ENCODE results near the gene SKP2.
"Not testable (repeated sequence)": the region's sequence is repeated elsewhere in the genome, so short reads cannot be mapped to it uniquely, and the experiment has no call there.

The SKP2 gene

DNA sequence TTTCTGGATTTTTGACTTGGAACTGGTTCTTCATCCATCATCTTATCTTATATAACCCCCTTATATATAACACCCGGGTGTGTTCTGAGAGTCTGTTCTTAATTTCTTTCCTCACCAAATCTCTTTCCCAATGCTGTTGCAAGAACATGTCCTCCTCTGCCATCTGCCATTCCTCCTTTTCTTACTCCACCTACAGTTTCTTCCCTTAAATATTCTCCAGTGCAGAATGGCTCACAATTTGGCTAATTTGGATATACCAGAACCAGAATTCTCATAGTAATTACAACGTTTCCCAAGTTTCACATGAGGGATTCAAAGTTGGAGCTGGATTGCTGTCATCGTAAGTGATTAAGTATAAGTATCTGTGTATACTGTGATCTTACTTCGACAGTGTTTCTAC lies 28.0 kb downstream of the SKP2 start:
- Histone ChIP-seq H3K4me1 (peaks cover 14 to 27% (median 23%) of the 10 kb centered on the region in 10 experiments), H3K4me2 (no peak overlapping the region), H3K4me3 (no peak overlapping the region), H3K27ac (no peak overlapping the region), H3K9ac (no peak overlapping the region), H3K9me3 (replicated peaks in 1 of 11) (peaks cover 0 to 18% (median 6%) of the 10 kb centered on the region in 11 experiments; a peak in 8 of 22 replicates), H3K36me3 (peaks cover 59 to 91% (median 73%) of the 10 kb centered on the region in 11 experiments), H3K27me3 (no peaks in the 10 kb centered on the region), H4K20me1 (no peaks in the 10 kb centered on the region)
- TF ChIP-seq Cebpa-rat (IDR thresholded peaks at IDR 0.05): no peak

DNA sequence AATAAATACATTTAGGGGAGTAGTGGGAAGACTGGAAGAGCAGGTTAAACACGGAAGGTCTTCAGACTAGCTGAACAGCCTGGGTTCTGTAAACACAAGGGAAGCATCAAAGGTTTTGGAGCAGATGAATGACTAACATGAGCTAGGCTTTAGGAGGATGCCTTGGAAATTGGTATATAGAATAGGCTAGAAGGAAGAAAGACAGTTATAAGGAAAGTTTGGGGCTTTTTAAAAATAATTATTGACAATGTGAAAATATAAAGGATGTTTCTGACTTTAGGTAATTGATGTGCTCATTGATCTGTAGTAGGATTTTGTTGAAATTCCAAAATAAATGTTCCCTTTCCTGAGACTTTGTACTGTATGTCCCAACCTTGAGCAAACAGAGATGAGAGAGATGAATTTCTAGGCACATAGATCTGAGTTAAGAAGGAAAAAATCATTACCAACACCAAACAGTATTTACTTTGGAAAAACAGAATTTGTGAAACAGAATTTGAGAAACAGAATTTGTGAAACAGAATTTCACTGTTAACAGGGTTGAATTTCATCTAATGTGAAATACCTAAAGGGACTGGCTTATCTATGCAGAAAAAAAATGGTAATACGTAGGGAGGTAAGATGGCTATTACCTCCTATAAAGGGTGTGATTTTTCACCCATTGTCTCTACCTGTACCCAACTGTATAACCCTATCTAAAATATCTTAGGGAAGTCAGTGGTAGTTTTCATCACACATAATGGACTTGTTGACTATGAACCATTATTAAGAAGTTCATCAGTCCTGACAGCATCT lies 28.8 kb downstream of the SKP2 start:
- Histone ChIP-seq H3K9ac (no peak overlapping the region), H3K9me3 (replicated peaks in 1 of 11) (peaks cover 0 to 25% (median 7%) of the 10 kb centered on the region in 11 experiments; a peak in 8 of 22 replicates), H3K36me3 (peaks cover 56 to 83% (median 65%) of the 10 kb centered on the region in 11 experiments), H3K4me1 (peaks cover 14 to 27% (median 23%) of the 10 kb centered on the region in 10 experiments), H3K27me3 (no peaks in the 10 kb centered on the region), H4K20me1 (no peaks in the 10 kb centered on the region), H3K4me3 (no peak overlapping the region), H3K27ac (no peak overlapping the region), H3K4me2 (no peak overlapping the region)
- TF ChIP-seq Cebpa-rat (IDR thresholded peaks at IDR 0.05): no peak

GRCh38 chr5:36181774-36182173 lies 29.9 kb downstream of the SKP2 start:
- TF ChIP-seq Cebpa-rat (IDR thresholded peaks at IDR 0.05): no peak
- Histone ChIP-seq H3K9ac (no peak overlapping the region), H3K36me3 (peaks cover 53 to 80% (median 64%) of the 10 kb centered on the region in 11 experiments), H4K20me1 (no peaks in the 10 kb centered on the region), H3K27me3 (no peaks in the 10 kb centered on the region), H3K4me2 (no peak overlapping the region), H3K27ac (no peak overlapping the region), H3K4me1 (peaks cover 11 to 24% (median 21%) of the 10 kb centered on the region in 10 experiments), H3K9me3 (replicated peaks in 1 of 11) (peaks cover 0 to 25% (median 7%) of the 10 kb centered on the region in 11 experiments; a peak in 8 of 22 replicates), H3K4me3 (no peak overlapping the region)

- not testable (repeated sequence) for H3K4me2 ChIP-seq, H3K9ac ChIP-seq, H3K4me1 ChIP-seq, H3K27me3 ChIP-seq, H3K4me3 ChIP-seq, H3K27ac ChIP-seq, H4K20me1 ChIP-seq
- Histone ChIP-seq H3K9me3 (replicated peaks in 1 of 11) (peaks cover 7 to 42% (median 17%) of the 10 kb centered on the region in 11 experiments; a peak in 21 of 22 replicates), H3K36me3 (peaks cover 37 to 71% (median 55%) of the 10 kb centered on the region in 11 experiments)
Measured at GRCh38 chr5:36184408-36184807, 32.5 kb downstream of the SKP2 start.

DNA sequence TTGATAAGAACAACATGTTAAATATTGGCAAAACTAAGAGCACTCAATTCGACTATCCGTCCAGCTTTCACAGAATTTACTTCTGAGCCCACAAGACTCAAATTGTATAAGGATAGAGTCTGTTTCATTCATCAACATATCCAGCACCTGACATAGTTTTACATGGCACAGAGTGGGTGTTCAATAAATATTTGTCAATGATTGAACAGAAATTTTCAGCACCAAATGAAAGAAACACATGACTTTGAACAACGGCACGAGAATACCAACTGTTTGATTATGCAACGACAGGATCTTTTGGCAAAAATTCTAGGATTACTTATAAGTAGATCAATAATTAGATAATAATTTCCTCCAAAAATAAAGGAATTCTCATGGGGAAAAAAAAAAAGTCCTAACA lies 41.8 kb downstream of the SKP2 start:
- H3K4me3 ChIP-seq: no peak overlapping the region
- no peak for TF ChIP-seq Cebpa-rat (IDR thresholded peaks at IDR 0.05)
- no peak overlapping the region for H3K27ac ChIP-seq
- peaks cover 54 to 98% (median 91%) of the 10 kb centered on the region in 11 experiments for H3K36me3 ChIP-seq
- no peaks in the 10 kb centered on the region; a peak in 1 of 22 replicates for H4K20me1 ChIP-seq
- H3K9ac ChIP-seq: no peak overlapping the region
- no peak overlapping the region for H3K4me2 ChIP-seq
- H3K9me3 ChIP-seq (replicated peaks in 1 of 11): peaks cover 10 to 28% (median 21%) of the 10 kb centered on the region in 11 experiments; a peak in 21 of 22 replicates
- H3K27me3 ChIP-seq: no peaks in the 10 kb centered on the region
- H3K4me1 ChIP-seq: no peaks in the 10 kb centered on the region

GRCh38 chr5:36198281-36198680 lies 46.4 kb downstream of the SKP2 start:
- H3K27ac ChIP-seq: no peak overlapping the region
- no peaks in the 10 kb centered on the region for H3K27me3 ChIP-seq
- no peak overlapping the region for H3K9ac ChIP-seq
- no peak overlapping the region for H3K4me2 ChIP-seq
- peaks cover 6 to 15% (median 11%) of the 10 kb centered on the region in 10 experiments; a peak in 18 of 20 replicates for H3K4me1 ChIP-seq
- no peak overlapping the region for H3K4me3 ChIP-seq
- TF ChIP-seq Cebpa-rat (IDR thresholded peaks at IDR 0.05): no peak
- peaks cover 63 to 100% (median 90%) of the 10 kb centered on the region in 11 experiments for H3K36me3 ChIP-seq
- peaks cover 0 to 9% (median 0%) of the 10 kb centered on the region in 11 experiments; a peak in 2 of 22 replicates for H4K20me1 ChIP-seq
- no peaks in the 10 kb centered on the region for H3K9me3 ChIP-seq (replicated peaks in 1 of 11)

GRCh38 chr5:36198783-36199182 lies 46.9 kb downstream of the SKP2 start:
- peaks cover 61 to 100% (median 90%) of the 10 kb centered on the region in 11 experiments for H3K36me3 ChIP-seq
- not testable (repeated sequence) for H3K9ac ChIP-seq; H3K4me2 ChIP-seq; H3K9me3 ChIP-seq (replicated peaks in 1 of 11); H3K4me3 ChIP-seq; H3K27me3 ChIP-seq; H4K20me1 ChIP-seq; H3K27ac ChIP-seq
- peaks cover 6 to 20% (median 16%) of the 10 kb centered on the region in 10 experiments; a peak in 18 of 20 replicates for H3K4me1 ChIP-seq

GRCh38 chr5:36199620-36200019 lies 47.7 kb downstream of the SKP2 start:
- H3K27ac ChIP-seq: no peak overlapping the region
- H3K4me3 ChIP-seq: no peak overlapping the region
- H4K20me1 ChIP-seq: peaks cover 0 to 13% (median 0%) of the 10 kb centered on the region in 11 experiments; a peak in 3 of 22 replicates
- no peak overlapping the region for H3K9ac ChIP-seq
- TF ChIP-seq Cebpa-rat (IDR thresholded peaks at IDR 0.05): no peak
- no peak overlapping the region for H3K4me2 ChIP-seq
- H3K36me3 ChIP-seq: peaks cover 60 to 100% (median 86%) of the 10 kb centered on the region in 11 experiments
- H3K27me3 ChIP-seq: no peaks in the 10 kb centered on the region
- peaks cover 6 to 26% (median 20%) of the 10 kb centered on the region in 10 experiments; a peak in 18 of 20 replicates for H3K4me1 ChIP-seq
- H3K9me3 ChIP-seq (replicated peaks in 1 of 11): no peaks in the 10 kb centered on the region

DNA sequence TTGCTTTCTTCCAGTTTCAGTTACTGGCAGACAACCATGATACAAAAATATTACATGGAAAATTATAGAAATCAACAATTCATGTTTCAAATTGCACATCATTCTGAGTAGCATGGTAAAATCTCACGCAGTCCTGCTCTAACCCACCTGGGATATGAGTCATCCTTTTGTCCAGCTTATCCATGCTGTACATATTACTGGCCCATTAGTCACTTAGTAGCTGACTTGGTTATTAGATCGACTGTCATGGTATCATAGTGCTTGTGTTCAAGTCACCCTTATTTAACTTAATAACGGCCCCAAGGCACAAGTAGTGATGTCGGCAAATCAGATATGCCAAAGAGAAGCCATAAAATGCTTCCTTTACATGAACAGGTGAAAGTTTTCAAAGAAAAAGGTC lies 48.6 kb downstream of the SKP2 start:
- no peak for TF ChIP-seq Cebpa-rat (IDR thresholded peaks at IDR 0.05)
- peaks cover 58 to 100% (median 84%) of the 10 kb centered on the region in 11 experiments for H3K36me3 ChIP-seq
- no peaks in the 10 kb centered on the region for H3K9me3 ChIP-seq (replicated peaks in 1 of 11)
- no peaks in the 10 kb centered on the region for H3K27me3 ChIP-seq
- H3K27ac ChIP-seq: no peak overlapping the region
- H3K4me2 ChIP-seq: no peak overlapping the region
- no peak overlapping the region for H3K4me3 ChIP-seq
- H4K20me1 ChIP-seq: peaks cover 0 to 13% (median 0%) of the 10 kb centered on the region in 11 experiments; a peak in 3 of 22 replicates
- peaks cover 6 to 26% (median 20%) of the 10 kb centered on the region in 10 experiments; a peak in 18 of 20 replicates for H3K4me1 ChIP-seq
- H3K9ac ChIP-seq: no peak overlapping the region

Measured in BLaER1 treated with 17β-estradiol and CSF1 and Interleukin-3, amounts not matched to agents 10 nM and 100 nM (cell line).